Suprapubic skin (tissue), 4 donors: ENCODE measurements around the gene DCXR. TPM values are rescaled to one million over a fixed set of nuclear protein-coding genes. Genes with fewer than 3 reads are reported as not detected.

Experiments used
- DNase-seq, 2 donors: peaks; one replicate each; pipeline ENCODE4 v3.0.0-alpha.2; 2019; ENCODE audit warnings: low spot score in 2 of 2
- H3K27ac ChIP-seq: fragments of 200-600 bp; sonication (generic); one replicate; pipeline ENCODE4 v1.5.1; 2019
- H3K27me3 ChIP-seq: fragments of 200-600 bp; sonication (generic); one replicate; pipeline ENCODE4 v1.5.1; 2019
- H3K36me3 ChIP-seq: fragments of 200-600 bp; sonication (generic); one replicate; pipeline ENCODE4 v1.5.1; 2019
- H3K4me1 ChIP-seq: fragments of 200-600 bp; sonication (generic); one replicate; pipeline ENCODE4 v1.5.1; 2019
- H3K4me3 ChIP-seq: fragments of 200-600 bp; sonication (generic); one replicate; pipeline ENCODE4 v1.5.1; 2019; ENCODE audit warnings: mild to moderate bottlenecking
- H3K9me3 ChIP-seq: fragments of 200-600 bp; sonication (generic); one replicate; pipeline ENCODE4 v1.5.1; 2019
- CTCF ChIP-seq, 2 donors: fragments of 200-600 bp in 1 of 2; fragments of 450-650 bp in 1 of 2; sonication (generic) in 1 of 2; IDR thresholded peaks; one replicate each; pipeline ENCODE4 v1.5.1; 2016 to 2019; ENCODE audit warnings: antibody characterized with exemption in 2 of 2, mild to moderate bottlenecking in 1 of 2, moderate library complexity in 1 of 2
- EP300 ChIP-seq: sonication (generic); formaldehyde crosslinking; IDR thresholded peaks from one replicate; pipeline ENCODE4 v1.6.1; 2017; ENCODE audit warnings: antibody characterized with exemption
- POLR2A ChIP-seq, 2 donors: fragments of 450-650 bp; IDR thresholded peaks; one replicate each; pipeline ENCODE4 v1.6.1; 2017; ENCODE audit warnings: antibody characterized with exemption in 2 of 2, mild to moderate bottlenecking in 2 of 2, moderate library complexity in 2 of 2
- POLR2AphosphoS5 ChIP-seq, 3 donors: sonication (generic); formaldehyde crosslinking; IDR thresholded peaks; one replicate each; pipeline ENCODE4 v1.6.1; 2017; ENCODE audit warnings: antibody characterized with exemption in 3 of 3
- WGBS: methylation state at CpG from one replicate; pipeline ENCODE4 v1.1.5; 2018; 5-methylcytosine and 5-hydroxymethylcytosine counted together
- total RNA-seq, 4 donors: library from RNA; depleted of rRNA; stranded (reverse); fragments of >200 nt; gene quantifications; one replicate each; pipeline ENCODE4 v1.1.0, GENCODE V29; 2016

DCXR gene
- total RNA-seq, 4 donors from 2014 or later = 160 to 267 (median 222) TPM

GRCh38 chr17:81994593-81995462 lies 42.7 kb downstream of the DCXR start:
- 91% methylated on average over 22 of the region's 39 CpGs for WGBS
- H3K4me3 ChIP-seq = no peak overlapping the region
- H3K9me3 ChIP-seq = no peaks in the 10 kb centered on the region
- DNase-seq = no peak
- no peaks in the 10 kb centered on the region for H3K27me3 ChIP-seq
- H3K4me1 ChIP-seq = peaks cover 24% of the 10 kb centered on the region
- no peak overlapping the region for H3K27ac ChIP-seq
- TF ChIP-seq CTCF (IDR thresholded peaks at IDR 0.05) = no peak
- H3K36me3 ChIP-seq = peaks cover 13% of the 10 kb centered on the region

GRCh38 chr17:81993729-81994592 lies 43.5 kb downstream of the DCXR start:
- H3K9me3 ChIP-seq = no peaks in the 10 kb centered on the region
- H3K4me3 ChIP-seq = no peak overlapping the region
- H3K27ac ChIP-seq = no peak overlapping the region
- H3K27me3 ChIP-seq = no peaks in the 10 kb centered on the region
- no peak for DNase-seq
- H3K4me1 ChIP-seq = peaks cover 24% of the 10 kb centered on the region
- TF ChIP-seq POLR2AphosphoS5 (IDR thresholded peaks at IDR 0.05) = no peak
- 89% methylated on average over 9 of the region's 37 CpGs for WGBS
- peaks cover 13% of the 10 kb centered on the region for H3K36me3 ChIP-seq

- H3K36me3 ChIP-seq = peaks cover 15% of the 10 kb centered on the region
Observed at GRCh38 chr17:81992306-81993102, 45.0 kb downstream of the DCXR start.

DNA sequence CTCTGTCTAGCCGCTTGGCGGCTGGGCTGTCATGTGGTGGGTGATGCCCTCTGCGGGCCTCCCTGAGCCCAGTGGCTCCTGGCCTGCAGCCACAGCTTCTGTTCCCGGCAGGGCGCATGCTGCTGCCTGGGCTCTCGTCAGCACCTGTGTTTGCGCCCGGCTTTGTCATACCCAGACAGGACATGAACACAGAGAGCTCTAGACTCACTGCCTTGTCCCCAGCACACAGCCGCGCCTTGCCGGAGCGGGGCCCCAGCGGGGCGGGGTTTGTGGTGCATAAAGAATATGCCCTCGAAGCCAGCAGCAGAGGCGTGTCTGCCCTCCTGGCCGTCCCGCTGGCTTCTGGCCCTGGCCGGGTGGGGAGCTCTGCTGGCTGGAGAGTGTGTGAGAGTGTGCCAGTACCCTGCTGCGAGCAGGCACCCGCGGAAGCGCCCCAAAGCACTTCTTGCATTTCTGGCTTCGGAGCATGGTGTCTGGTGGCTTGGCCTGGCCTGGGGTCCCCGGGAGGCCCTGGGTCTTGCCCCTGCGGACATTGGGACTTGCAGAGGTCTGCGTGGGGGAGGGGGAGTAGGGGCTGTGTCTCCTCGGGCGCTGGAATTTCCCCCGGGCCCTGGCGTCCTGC lies 45.7 kb downstream of the DCXR start:
- DNase-seq = peak in 1 of 2 donors; percentile 85
- TF ChIP-seq POLR2A (IDR thresholded peaks at IDR 0.05) = no peak
- peak in 1 of 3 donors; percentile 15 for TF ChIP-seq POLR2AphosphoS5 (IDR thresholded peaks at IDR 0.05)
- no peak for TF ChIP-seq CTCF (IDR thresholded peaks at IDR 0.05)
- Histone ChIP-seq H3K27me3 (no peaks in the 10 kb centered on the region), H3K36me3 (peaks cover 20% of the 10 kb centered on the region), H3K27ac (peak overlapping the region; percentile 26), H3K9me3 (no peaks in the 10 kb centered on the region), H3K4me1 (peaks cover 24% of the 10 kb centered on the region), H3K4me3 (peak overlapping the region; percentile 7)
- WGBS = 22% methylated on average over 14 of the region's 31 CpGs

More at GRCh38 chr17:81992306-81993102, 45.0 kb downstream of the DCXR start:
- no peaks in the 10 kb centered on the region for H3K27me3 ChIP-seq
- H3K9me3 ChIP-seq = no peaks in the 10 kb centered on the region
- peaks cover 24% of the 10 kb centered on the region for H3K4me1 ChIP-seq
- no peak for TF ChIP-seq POLR2AphosphoS5 (IDR thresholded peaks at IDR 0.05)
- no peak for TF ChIP-seq POLR2A (IDR thresholded peaks at IDR 0.05)
- no peak for TF ChIP-seq CTCF (IDR thresholded peaks at IDR 0.05)
- TF ChIP-seq EP300 = no peak
- no peak for DNase-seq
- peak overlapping the region; percentile 7 for H3K4me3 ChIP-seq
- peak overlapping the region; percentile 26 for H3K27ac ChIP-seq
- 81% methylated on average over 24 of the region's 31 CpGs for WGBS
